Lower leg skin (tissue), 4 donors: ENCODE results near the gene KIF26B. TPM values are rescaled to one million over a fixed set of nuclear protein-coding genes. Genes with fewer than 3 reads are reported as not detected.

ENCODE experiments used
- DNase-seq, 2 donors: peaks; one replicate each; pipeline ENCODE4 v3.0.0-alpha.2; 2019; ENCODE audit warnings: low spot score in 2 of 2
- H3K4me3 ChIP-seq: fragments of 200-600 bp; sonication (generic); 2 replicates; pipeline ENCODE4 v1.5.1; 2017; ENCODE audit warnings: mild to moderate bottlenecking, low read depth; ENCODE audit not compliant: poor library complexity, severe bottlenecking
- POLR2A ChIP-seq, 2 donors: fragments of 450-650 bp; IDR thresholded peaks; one replicate each; pipeline ENCODE4 v1.6.1; 2016 to 2017; ENCODE audit warnings: antibody characterized with exemption in 2 of 2, mild to moderate bottlenecking in 1 of 2, moderate library complexity in 1 of 2
- WGBS, 2 donors: methylation state at CpG; one replicate each; pipeline ENCODE4 v1.1.5; 2018; 5-methylcytosine and 5-hydroxymethylcytosine counted together
- intact Hi-C: fragments of 100-400 bp; cut with DNase I; formaldehyde crosslinking; loops from one replicate; pipeline ENCODE4 v1.15.0; 2023; ENCODE audit warnings: low total_unique reads
- total RNA-seq, 4 donors: library from RNA; depleted of rRNA; stranded (reverse); fragments of >200 nt; gene quantifications; one replicate each; pipeline ENCODE4 v1.1.0, GENCODE V29; 2016
- TF ChIP-seq, protein P1 (sequence below), 3 donors: fragments of 450-650 bp; IDR thresholded peaks; one replicate each; pipeline ENCODE4 v1.5.1; 2016; ENCODE audit warnings: antibody characterized with exemption in 3 of 3, mild to moderate bottlenecking in 3 of 3, moderate library complexity in 2 of 3

Gene KIF26B
- total RNA-seq, 4 donors from 2014 or later, result 3.9 to 6.6 (median 5.7) TPM

DNA sequence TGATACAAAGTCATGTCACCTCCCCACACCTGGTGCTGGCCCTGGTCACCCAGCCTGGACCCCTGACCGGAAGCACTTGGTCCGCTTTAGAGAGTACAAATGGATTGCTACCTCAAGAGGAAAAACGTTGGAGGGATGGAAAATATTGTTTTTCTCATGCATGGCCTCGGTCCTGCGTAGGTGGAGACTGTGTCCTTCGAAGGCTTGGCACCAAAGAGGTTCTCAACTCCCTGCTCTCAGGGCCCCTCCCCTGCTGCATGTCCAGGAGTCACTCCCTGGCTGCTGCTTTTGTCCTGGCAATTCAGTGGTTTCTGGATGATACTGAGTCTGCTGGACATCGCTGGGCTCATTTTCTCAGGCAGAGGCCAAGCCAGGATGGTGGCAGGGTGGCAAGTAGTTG is 529.8 kb downstream of the KIF26B start:
- WGBS, 2 donors, result 77 to 85% methylated on average over 7 of the region's 7 CpGs
- DNase-seq, result peak in 1 of 2 donors; percentile 56
- H3K4me3 ChIP-seq, result no peak overlapping the region
- intact Hi-C loops, result no loop called here
- TF ChIP-seq, protein P1, sequence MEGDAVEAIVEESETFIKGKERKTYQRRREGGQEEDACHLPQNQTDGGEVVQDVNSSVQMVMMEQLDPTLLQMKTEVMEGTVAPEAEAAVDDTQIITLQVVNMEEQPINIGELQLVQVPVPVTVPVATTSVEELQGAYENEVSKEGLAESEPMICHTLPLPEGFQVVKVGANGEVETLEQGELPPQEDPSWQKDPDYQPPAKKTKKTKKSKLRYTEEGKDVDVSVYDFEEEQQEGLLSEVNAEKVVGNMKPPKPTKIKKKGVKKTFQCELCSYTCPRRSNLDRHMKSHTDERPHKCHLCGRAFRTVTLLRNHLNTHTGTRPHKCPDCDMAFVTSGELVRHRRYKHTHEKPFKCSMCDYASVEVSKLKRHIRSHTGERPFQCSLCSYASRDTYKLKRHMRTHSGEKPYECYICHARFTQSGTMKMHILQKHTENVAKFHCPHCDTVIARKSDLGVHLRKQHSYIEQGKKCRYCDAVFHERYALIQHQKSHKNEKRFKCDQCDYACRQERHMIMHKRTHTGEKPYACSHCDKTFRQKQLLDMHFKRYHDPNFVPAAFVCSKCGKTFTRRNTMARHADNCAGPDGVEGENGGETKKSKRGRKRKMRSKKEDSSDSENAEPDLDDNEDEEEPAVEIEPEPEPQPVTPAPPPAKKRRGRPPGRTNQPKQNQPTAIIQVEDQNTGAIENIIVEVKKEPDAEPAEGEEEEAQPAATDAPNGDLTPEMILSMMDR (IDR thresholded peaks at IDR 0.05), result no peak
- TF ChIP-seq POLR2A (IDR thresholded peaks at IDR 0.05), result no peak

DNA sequence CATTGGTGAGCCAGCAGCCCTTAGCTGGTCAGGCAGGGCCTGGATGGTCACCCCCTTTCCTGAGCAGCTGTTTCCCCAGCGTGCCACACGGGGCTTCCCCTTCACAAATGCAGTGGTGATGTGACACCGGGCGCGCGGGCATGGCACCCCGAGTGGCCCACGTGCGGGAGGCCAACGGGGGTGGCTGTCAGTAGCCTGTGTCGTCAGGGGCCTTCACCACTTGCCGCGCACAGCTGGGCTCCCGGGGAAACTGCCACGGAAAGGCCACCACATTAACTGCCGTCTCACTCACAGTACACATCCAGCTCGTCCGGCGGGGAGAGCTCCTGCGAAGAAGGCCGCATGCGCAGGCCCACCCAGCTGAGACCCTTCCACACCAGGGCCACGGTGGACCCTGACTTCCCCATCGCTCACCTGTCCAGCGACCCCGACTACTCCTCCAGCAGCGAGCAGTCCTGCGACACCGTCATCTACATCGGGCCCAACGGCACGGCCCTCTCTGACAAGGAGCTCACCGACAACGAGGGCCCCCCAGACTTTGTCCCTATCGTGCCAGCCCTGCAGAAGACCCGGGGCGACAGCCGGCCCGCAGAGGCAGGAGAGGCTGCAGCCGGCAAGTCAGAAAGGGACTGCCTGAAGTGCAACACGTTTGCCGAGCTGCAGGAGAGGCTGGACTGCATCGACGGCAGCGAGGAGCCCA is 530.5 kb downstream of the KIF26B start:
- DNase-seq, result peak in 1 of 2 donors; percentile 77
- no peak overlapping the region for H3K4me3 ChIP-seq
- intact Hi-C loops, result no loop called here
- 96 to 97% methylated on average over 41 to 45 of the region's 45 CpGs for WGBS, 2 donors
- TF ChIP-seq, protein P1 (IDR thresholded peaks at IDR 0.05), result no peak
- no peak for TF ChIP-seq POLR2A (IDR thresholded peaks at IDR 0.05)

DNA sequence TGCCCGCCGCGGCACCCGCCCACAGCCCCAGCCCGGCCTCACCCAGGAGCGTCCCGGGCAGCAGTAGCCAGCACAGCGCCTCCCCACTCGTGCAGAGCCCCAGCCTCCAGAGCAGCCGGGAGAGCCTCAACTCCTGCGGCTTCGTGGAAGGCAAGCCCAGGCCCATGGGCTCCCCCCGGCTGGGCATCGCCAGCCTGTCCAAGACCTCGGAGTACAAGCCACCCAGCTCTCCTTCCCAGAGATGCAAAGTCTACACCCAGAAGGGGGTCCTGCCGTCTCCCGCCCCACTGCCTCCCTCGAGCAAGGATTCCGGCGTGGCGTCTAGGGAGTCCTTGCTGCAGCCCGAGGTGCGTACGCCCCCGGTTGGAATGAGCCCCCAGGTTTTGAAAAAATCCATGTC is 531.2 kb downstream of the KIF26B start:
- TF ChIP-seq, protein P1 (IDR thresholded peaks at IDR 0.05), result no peak
- TF ChIP-seq POLR2A (IDR thresholded peaks at IDR 0.05), result no peak
- 94 to 96% methylated on average over 20 to 25 of the region's 25 CpGs for WGBS, 2 donors
- DNase-seq, result peak in 1 of 2 donors; percentile 72
- no peak overlapping the region for H3K4me3 ChIP-seq
- intact Hi-C loops, result no loop called here

DNA sequence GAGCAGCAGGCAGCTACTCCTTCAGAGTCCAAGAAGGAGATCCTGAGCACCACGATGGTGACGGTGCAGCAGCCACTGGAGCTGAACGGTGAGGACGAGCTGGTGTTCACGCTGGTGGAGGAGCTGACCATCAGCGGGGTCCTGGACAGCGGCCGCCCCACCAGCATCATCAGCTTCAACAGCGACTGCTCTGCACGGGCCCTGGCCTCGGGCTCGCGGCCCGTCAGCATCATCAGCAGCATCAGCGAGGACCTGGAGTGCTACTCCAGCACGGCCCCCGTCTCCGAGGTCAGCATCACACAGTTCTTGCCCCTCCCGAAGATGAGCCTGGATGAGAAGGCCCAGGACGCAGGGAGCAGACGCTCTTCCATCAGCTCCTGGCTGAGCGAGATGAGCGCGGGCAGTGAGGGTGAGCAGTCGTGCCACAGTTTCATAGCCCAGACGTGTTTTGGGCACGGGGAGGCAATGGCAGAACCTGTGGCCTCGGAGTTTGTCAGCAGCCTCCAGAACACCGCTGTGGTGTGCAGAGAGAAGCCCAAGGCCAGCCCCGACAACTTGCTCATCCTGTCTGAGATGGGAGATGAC is 531.8 kb downstream of the KIF26B start:
- TF ChIP-seq POLR2A (IDR thresholded peaks at IDR 0.05), result no peak
- TF ChIP-seq, protein P1 (IDR thresholded peaks at IDR 0.05), result no peak
- WGBS, 2 donors, result 93 to 94% methylated on average over 23 to 25 of the region's 30 CpGs
- intact Hi-C loops, result no loop called here
- no peak overlapping the region for H3K4me3 ChIP-seq
- DNase-seq, result peak in 1 of 2 donors; percentile 77

DNA sequence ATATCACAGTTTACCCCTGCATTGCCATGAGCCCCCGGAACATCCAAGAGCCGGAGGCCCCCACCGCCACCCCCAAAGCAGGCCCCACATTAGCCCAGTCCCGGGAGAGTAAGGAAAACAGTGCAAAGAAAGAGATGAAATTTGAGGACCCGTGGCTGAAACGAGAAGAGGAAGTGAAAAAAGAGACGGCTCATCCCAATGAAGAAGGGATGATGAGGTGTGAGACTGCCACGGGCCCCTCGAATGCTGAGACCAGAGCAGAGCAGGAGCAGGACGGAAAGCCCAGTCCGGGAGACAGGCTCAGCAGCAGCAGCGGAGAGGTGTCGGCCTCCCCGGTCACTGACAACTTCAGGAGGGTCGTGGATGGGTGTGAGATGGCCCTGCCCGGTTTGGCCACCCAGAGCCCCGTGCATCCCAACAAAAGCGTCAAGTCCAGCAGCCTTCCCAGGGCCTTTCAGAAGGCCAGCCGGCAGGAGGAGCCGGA is 532.4 kb downstream of the KIF26B start:
- 82 to 86% methylated on average over 16 to 20 of the region's 20 CpGs for WGBS, 2 donors
- peak in 1 of 2 donors; percentile 57 for DNase-seq
- TF ChIP-seq, protein P1 (IDR thresholded peaks at IDR 0.05), result no peak
- no peak for TF ChIP-seq POLR2A (IDR thresholded peaks at IDR 0.05)
- no peak overlapping the region for H3K4me3 ChIP-seq
- intact Hi-C loops, result no loop called here
